Ovary (tissue), 10 donors: ENCODE measurements around the gene SKP2. TPM values are rescaled to one million over a fixed set of nuclear protein-coding genes. Genes with fewer than 3 reads are reported as not detected.
A peak's percentile ranks its signal among the peaks of the same experiment; 100 is the strongest.

Source experiments
- DNase-seq, 5 donors: peaks; one replicate each; pipeline ENCODE4 v3.0.0-alpha.2; 2019 to 2020
- H3K27ac ChIP-seq, 2 donors: fragments of 200-600 bp; one replicate each; pipeline versions ENCODE4 v1.5.1 to v1.8.0; 2019 to 2022
- H3K27me3 ChIP-seq: fragments of 200-600 bp; one replicate; pipeline ENCODE4 v1.8.0; 2022
- H3K36me3 ChIP-seq: fragments of 200-600 bp; sonication (generic); one replicate; pipeline ENCODE4 v1.5.1; 2019
- H3K4me1 ChIP-seq: one replicate; pipeline ENCODE4 v1.8.1; 2013; ENCODE audit warnings: mild to moderate bottlenecking, moderate library complexity; ENCODE audit not compliant: insufficient read depth
- H3K4me3 ChIP-seq: fragments of 200-600 bp; sonication (generic); one replicate; pipeline ENCODE4 v1.5.1; 2017
- H3K9me3 ChIP-seq, 2 donors: fragments of 200-600 bp in 1 of 2; sonication (generic) in 1 of 2; one replicate each; pipeline versions ENCODE4 v1.5.1 to v1.8.1; 2013 to 2019; ENCODE audit warnings: mild to moderate bottlenecking in 1 of 2, moderate library complexity in 1 of 2
- CTCF ChIP-seq, 3 donors: fragments of 450-650 bp in 2 of 3; fragments of 200-600 bp in 1 of 3; IDR thresholded peaks; one replicate each; pipeline versions ENCODE4 v1.5.1 to v1.8.0; 2016 to 2022; ENCODE audit warnings: antibody characterized with exemption in 3 of 3, mild to moderate bottlenecking in 1 of 3
- EP300 ChIP-seq: sonication (generic); formaldehyde crosslinking; IDR thresholded peaks from one replicate; pipeline ENCODE4 v1.6.1; 2017; ENCODE audit warnings: antibody characterized with exemption
- POLR2A ChIP-seq: fragments of 450-650 bp; IDR thresholded peaks from one replicate; pipeline ENCODE4 v1.6.1; 2017; ENCODE audit warnings: antibody characterized with exemption, mild to moderate bottlenecking, moderate library complexity
- WGBS, 3 donors: extraction: QIAGEN DNeasy Blood & Tissue Kit in 1 of 3; methylation state at CpG; one replicate each; pipeline versions ENCODE4 v1.1.5 to v1.1.7; 2013 to 2017; 5-methylcytosine and 5-hydroxymethylcytosine counted together
- intact Hi-C, 4 donors: fragments of 100-400 bp; cut with DNase I; formaldehyde crosslinking; loops; one replicate each; pipeline versions ENCODE4 v1.11.0 to v1.15.1; 2022 to 2023
- long read RNA-seq, 3 donors: library from polyadenylated mRNA in 2 of 3; unstranded in 2 of 3; transcript quantifications; one replicate each; pipeline ENCODE4 v2.0.0 and lab custom pipeline, GENCODE V29; 2021 to 2026
- polyA plus RNA-seq, 2 donors: library from polyadenylated mRNA; stranded (reverse); fragments of 200-250 nt in 1 of 2; fragments of 350-450 nt in 1 of 2; fragmentation: Illumina TruSeq in 1 of 2; extraction: RNeasy Lipid Tissue Mini Kit (QIAGEN cat#74804) in 1 of 2; gene quantifications; one replicate each; pipeline ENCODE4 v1.2.3, GENCODE V29; 2013 to 2014
- total RNA-seq, 7 donors: library from RNA; depleted of rRNA in 2 of 7; stranded (reverse); fragments of >200 nt in 2 of 7; fragmentation: NEBNext Ultra II Directional in 3 of 7; extraction: Animal tissue kit (Norgen Biotek cat#: 25700) in 3 of 7; gene quantifications; one replicate each; pipeline versions ENCODE4 v1.1.0 to v1.2.4, GENCODE V29; 2016 to 2023
- donor health status: DM: no; HTN: no; CAD: no; lungs with moderate emphysema.
- donor health status: DM: no; HTN: no; CAD: no.
- donor health status: Bipolar disorder and iron deficiency.
- donor health status: DM: yes; HTN: yes; CAD: no.
- donor health status: DM: no; HTN: no; CAD: no.
- donor health status: DM: yes; HTN: yes; CAD: no.

SKP2 gene
- 10 to 100 TPM in 4 of 7 donors, 1 to 10 TPM in 3; 7.9 to 15.4 (median 13.7) TPM for total RNA-seq
- polyA plus RNA-seq: 1 to 10 TPM; 4.5 to 10.0 TPM
- long read RNA-seq, donor 1, partial matches to known transcripts: 0 of 4 reads
- long read RNA-seq, donor 1, other reads (novel, unspliced or antisense): 3 of 4 reads
- long read RNA-seq, donor 2, partial matches to known transcripts: 0 of 7 reads
- long read RNA-seq, donor 2, other reads (novel, unspliced or antisense): 0 of 7 reads
- long read RNA-seq, donor 3, transcript SKP2-202 (10 exons, 3,759 nt): major isoform, 10 of 11 reads
- long read RNA-seq, donor 3, partial matches to known transcripts: 0 of 11 reads
- long read RNA-seq, donor 3, other reads (novel, unspliced or antisense): 0 of 11 reads

GRCh38 chr5:36151434-36152323 lies at the start of gene SKP2, which contains the start of gene LMBRD2:
Gene SKP2, plus strand, starts transcription at chr5:36152111. Its CDS starts 152 bp downstream, at chr5:36152263.
Gene LMBRD2, minus strand, starts transcription at chr5:36151887. Its CDS starts 8,538 bp downstream, at chr5:36143349.
- Histone ChIP-seq H3K9me3 (no peaks in the 10 kb centered on the region), H3K27me3 (no peaks in the 10 kb centered on the region), H3K4me3 (peak within 1 kb of the TSS; percentile 92), H3K36me3 (no peaks in the 10 kb centered on the region), H3K27ac (peak within 1 kb of the TSS; percentile 18 to 42), H3K4me1 (peaks cover 3% of the 10 kb centered on the region)
- WGBS, 3 donors: 0% methylated on average over 69 to 81 of the region's 81 CpGs
- peak; percentile 94 to 97 (median 95) for DNase-seq
- no peak for TF ChIP-seq POLR2A
- no peak for TF ChIP-seq CTCF (IDR thresholded peaks at IDR 0.05)
- TF ChIP-seq EP300: no peak
- intact Hi-C loops: loop anchor here in 1 of 4 donors (10.0 kb wide), 1 partner anchor 1237 kb away; the partner anchor contains the start of genes BRIX1 and RAD1

GRCh38 chr5:36105819-36106218 lies 46.1 kb upstream of the SKP2 start:
- WGBS, 3 donors: 93 to 96% (median 94%) methylated on average over 2 of the region's 2 CpGs
- no peak overlapping the region for H3K27ac ChIP-seq
- intact Hi-C loops: no loop called here
- no peaks in the 10 kb centered on the region for H3K27me3 ChIP-seq
- no peaks in the 10 kb centered on the region for H3K4me1 ChIP-seq
- H3K36me3 ChIP-seq: peaks cover 2% of the 10 kb centered on the region
- TF ChIP-seq EP300 (no peak), CTCF (IDR thresholded peaks at IDR 0.05) (no peak), POLR2A (no peak)
- DNase-seq: no peak
- no peak overlapping the region for H3K4me3 ChIP-seq
- no peaks in the 10 kb centered on the region for H3K9me3 ChIP-seq

GRCh38 chr5:36108758-36109460 lies 43.0 kb upstream of the SKP2 start:
- no peaks in the 10 kb centered on the region for H3K4me1 ChIP-seq
- no peak for DNase-seq
- WGBS, 3 donors: 85 to 87% (median 86%) methylated on average over 3 of the region's 3 CpGs
- H3K27me3 ChIP-seq: no peaks in the 10 kb centered on the region
- H3K4me3 ChIP-seq: no peak overlapping the region
- TF ChIP-seq POLR2A: no peak
- TF ChIP-seq CTCF (IDR thresholded peaks at IDR 0.05): no peak
- TF ChIP-seq EP300: no peak
- H3K9me3 ChIP-seq: no peaks in the 10 kb centered on the region
- H3K27ac ChIP-seq: no peak overlapping the region
- intact Hi-C loops: no loop called here
- peaks cover 2% of the 10 kb centered on the region for H3K36me3 ChIP-seq

GRCh38 chr5:36111238-36111637 lies 40.7 kb upstream of the SKP2 start:
- DNase-seq: no peak
- Histone ChIP-seq H3K9me3 (no peaks in the 10 kb centered on the region), H3K27me3 (no peaks in the 10 kb centered on the region), H3K36me3 (peaks cover 2% of the 10 kb centered on the region), H3K4me3 (no peak overlapping the region), H3K4me1 (no peaks in the 10 kb centered on the region), H3K27ac (no peak overlapping the region)
- TF ChIP-seq POLR2A (no peak), EP300 (no peak), CTCF (IDR thresholded peaks at IDR 0.05) (no peak)
- 94 to 96% (median 94%) methylated on average over 1 of the region's 1 CpG for WGBS, 3 donors
- intact Hi-C loops: no loop called here
